ENCODE data around the gene GAMT. TPM values are rescaled to one million over a fixed set of nuclear protein-coding genes. Genes with fewer than 3 reads are reported as not detected.

GAMT gene
- total RNA-seq, 1 donor from 2014 or later = 25.5 TPM

GRCh38 chr19:1418951-1419738, 17.8 kb upstream of the GAMT start:
- DNase-seq (ENCODE audit: low read depth, low spot score) = no peak

- DNase-seq (ENCODE audit: low read depth, low spot score) = no peak
Observed at GRCh38 chr19:1418496-1418775, 17.1 kb upstream of the GAMT start.

GRCh38 chr19:1417681-1418495, 16.5 kb upstream of the GAMT start:
- DNase-seq (ENCODE audit: low read depth, low spot score) = no peak

- no peak for DNase-seq (ENCODE audit: low read depth, low spot score)
Observed at GRCh38 chr19:1417145-1417544, 15.8 kb upstream of the GAMT start.

- no peak for DNase-seq (ENCODE audit: low read depth, low spot score)
Observed at GRCh38 chr19:1416014-1416841, 14.9 kb upstream of the GAMT start.

GRCh38 chr19:1412995-1413800, 11.9 kb upstream of the GAMT start:
- no peak for DNase-seq (ENCODE audit: low read depth, low spot score)

- no peak for DNase-seq (ENCODE audit: low read depth, low spot score)
Observed at GRCh38 chr19:1412323-1412923, 11.1 kb upstream of the GAMT start.

GRCh38 chr19:1411255-1412191, 10.2 kb upstream of the GAMT start:
- no peak for DNase-seq (ENCODE audit: low read depth, low spot score)

GRCh38 chr19:1410789-1411188, 9.4 kb upstream of the GAMT start:
- no peak for DNase-seq (ENCODE audit: low read depth, low spot score)

GRCh38 chr19:1410136-1410786, 8.9 kb upstream of the GAMT start:
- DNase-seq (ENCODE audit: low read depth, low spot score) = no peak

- no peak for DNase-seq (ENCODE audit: low read depth, low spot score)
Observed at GRCh38 chr19:1409204-1410005, 8.1 kb upstream of the GAMT start.

- DNase-seq (ENCODE audit: low read depth, low spot score) = no peak
Observed at GRCh38 chr19:1408300-1409203, 7.2 kb upstream of the GAMT start.

GRCh38 chr19:1407528-1408299, 6.4 kb upstream of the GAMT start, which contains the start of gene DAZAP1:
Gene DAZAP1 (plus strand): TSS chr19:1407586. CDS start chr19:1407774, 188 bp downstream.
- DNase-seq (ENCODE audit: low read depth, low spot score) = no peak

GRCh38 chr19:1406774-1407527, 5.6 kb upstream of the GAMT start:
- DNase-seq (ENCODE audit: low read depth, low spot score) = peak; percentile 87

GRCh38 chr19:1402411-1403070, 1.2 kb upstream of the GAMT start:
- DNase-seq (ENCODE audit: low read depth, low spot score) = no peak
